ENCODE measurements around the gene CEP192. TPM values are rescaled to one million over a fixed set of nuclear protein-coding genes. Genes with fewer than 3 reads are reported as not detected.

CEP192 gene
- total and polyA plus RNA-seq, 2 of the 13 experiments (the other 11 are each of a cell fraction or from before 2014, with no cell fraction given) = 15.3 to 24.7 TPM

- TF ChIP-seq EEA1 (CRISPR knock-in tag; IDR thresholded peaks at IDR 0.05; ENCODE audit: borderline replicate concordance) (no peak; the same call in 1 of the 2 replicates), NAIF1 (CRISPR knock-in tag; IDR thresholded peaks at IDR 0.05; ENCODE audit: borderline replicate concordance) (peak; percentile 12; the same call in 1 of the 2 replicates), POLR2AphosphoS5 (IDR thresholded peaks at IDR 0.05; ENCODE audit: low read depth, low read length) (peak; percentile 82), MBD4 (IDR thresholded peaks at IDR 0.05; ENCODE audit: borderline replicate concordance, low read length) (no peak), NFIB (CRISPR knock-in tag; IDR thresholded peaks at IDR 0.05; ENCODE audit: borderline replicate concordance) (no peak), DMAP1 (CRISPR knock-in tag; IDR thresholded peaks at IDR 0.05) (0 out of 2 replicates have a peak, but pooled peaks have one; percentile 48), ZNF317 (CRISPR knock-in tag; IDR thresholded peaks at IDR 0.05) (peak; percentile 25; the same call in 1 of the 2 replicates), AFF4 (CRISPR knock-in tag; IDR thresholded peaks at IDR 0.05) (no peak), ASH2L (IDR thresholded peaks at IDR 0.05; ENCODE audit: insufficient read length, low read depth, low read length) (peak; percentile 75), MBNL3 (CRISPR knock-in tag; conservative IDR thresholded peaks at IDR 0.05) (no peak), ZNF44 (CRISPR knock-in tag; IDR thresholded peaks at IDR 0.05) (peak; percentile 53; the same call in 1 of the 2 replicates), HMGXB4 (CRISPR knock-in tag; IDR thresholded peaks at IDR 0.05; ENCODE audit: borderline replicate concordance in 1 of 2, low read depth in 1 of 2) (peak; percentile 29 to 67; a peak in 3 of 4 replicates), RBAK (CRISPR knock-in tag; IDR thresholded peaks at IDR 0.05) (no peak), AHR (CRISPR knock-in tag; IDR thresholded peaks at IDR 0.05) (peak; percentile 66; the same call in 1 of the 2 replicates), SIN3B (IDR thresholded peaks at IDR 0.05; ENCODE audit: low read length) (no peak), CCAR2 (optimal IDR thresholded peaks at IDR 0.05; ENCODE audit: low read depth, low read length) (no peak), NR2F2 (IDR thresholded peaks at IDR 0.05; ENCODE audit: borderline replicate concordance, low read depth) (0 out of 2 replicates have a peak, but pooled peaks have one; percentile 7), ZBTB3 (CRISPR knock-in tag; IDR thresholded peaks at IDR 0.05; ENCODE audit: borderline replicate concordance, low read depth) (no peak)
- TF ChIP-seq, protein P1, sequence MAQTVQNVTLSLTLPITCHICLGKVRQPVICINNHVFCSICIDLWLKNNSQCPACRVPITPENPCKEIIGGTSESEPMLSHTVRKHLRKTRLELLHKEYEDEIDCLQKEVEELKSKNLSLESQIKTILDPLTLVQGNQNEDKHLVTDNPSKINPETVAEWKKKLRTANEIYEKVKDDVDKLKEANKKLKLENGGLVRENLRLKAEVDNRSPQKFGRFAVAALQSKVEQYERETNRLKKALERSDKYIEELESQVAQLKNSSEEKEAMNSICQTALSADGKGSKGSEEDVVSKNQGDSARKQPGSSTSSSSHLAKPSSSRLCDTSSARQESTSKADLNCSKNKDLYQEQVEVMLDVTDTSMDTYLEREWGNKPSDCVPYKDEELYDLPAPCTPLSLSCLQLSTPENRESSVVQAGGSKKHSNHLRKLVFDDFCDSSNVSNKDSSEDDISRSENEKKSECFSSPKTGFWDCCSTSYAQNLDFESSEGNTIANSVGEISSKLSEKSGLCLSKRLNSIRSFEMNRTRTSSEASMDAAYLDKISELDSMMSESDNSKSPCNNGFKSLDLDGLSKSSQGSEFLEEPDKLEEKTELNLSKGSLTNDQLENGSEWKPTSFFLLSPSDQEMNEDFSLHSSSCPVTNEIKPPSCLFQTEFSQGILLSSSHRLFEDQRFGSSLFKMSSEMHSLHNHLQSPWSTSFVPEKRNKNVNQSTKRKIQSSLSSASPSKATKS (CRISPR knock-in tag; IDR thresholded peaks at IDR 0.05) = no peak
These were observed 43.7 kb upstream of the CEP192 start, which contains the start of gene SEH1L (continued) for GRCh38 chr18:12947285-12948049.

Data from HepG2 (cell line).